Right lobe of liver (tissue), 6 donors: ENCODE results near the gene RAVER2. TPM values are rescaled to one million over a fixed set of nuclear protein-coding genes. Genes with fewer than 3 reads are reported as not detected.
A peak's percentile ranks its signal among the peaks of the same experiment; 100 is the strongest.
"Not testable (repeated sequence)": the region's sequence is repeated elsewhere in the genome, so short reads cannot be mapped to it uniquely, and the experiment has no call there.

Experiments used
- ATAC-seq, 4 donors: fragments of 200-7000 bp; cut with Tn5 transposase; one replicate each; pipeline ENCODE4 v1.9.1; 2020; ENCODE audit warnings: mild to moderate bottlenecking in 4 of 4, moderate library complexity in 4 of 4
- DNase-seq, 3 donors: peaks; one replicate each; pipeline ENCODE4 v3.0.0-alpha.2; 2020
- H3K27ac ChIP-seq, 3 donors: fragments of 200-600 bp; one replicate each; pipeline ENCODE4 v1.8.0; 2022
- H3K27me3 ChIP-seq, 2 donors: fragments of 200-600 bp; one replicate each; pipeline ENCODE4 v1.8.0; 2022
- H3K36me3 ChIP-seq, 4 donors: fragments of 200-600 bp; sonication (generic) in 1 of 4; one replicate each; pipeline versions ENCODE4 v1.5.1 to v1.8.0; 2017 to 2022; ENCODE audit warnings: control low read depth in 1 of 4
- H3K4me1 ChIP-seq, 4 donors: fragments of 200-600 bp; sonication (generic) in 1 of 4; one replicate each; pipeline versions ENCODE4 v1.5.1 to v1.8.0; 2017 to 2022; ENCODE audit warnings: control low read depth in 1 of 4
- H3K4me3 ChIP-seq, 3 donors: fragments of 200-600 bp; one replicate each; pipeline ENCODE4 v1.8.0; 2022
- H3K9me3 ChIP-seq, 4 donors: fragments of 200-600 bp; sonication (generic) in 1 of 4; one replicate each; pipeline versions ENCODE4 v1.5.1 to v1.8.0; 2017 to 2022; ENCODE audit warnings: control low read depth in 1 of 4
- CTCF ChIP-seq, 4 donors: fragments of 200-600 bp in 3 of 4; fragments of 450-650 bp in 1 of 4; IDR thresholded peaks; one replicate each; pipeline versions ENCODE4 v1.5.1 to v1.8.0; 2016 to 2022; ENCODE audit warnings: antibody characterized with exemption in 4 of 4, mild to moderate bottlenecking in 2 of 4
- POLR2A ChIP-seq: fragments of 450-650 bp; IDR thresholded peaks from one replicate; pipeline ENCODE4 v1.6.1; 2017; ENCODE audit warnings: antibody characterized with exemption, mild to moderate bottlenecking
- WGBS: methylation state at CpG from one replicate; pipeline ENCODE4 v1.1.6; 2018; ENCODE audit warnings: low coverage, low lambda C conversion rate; ENCODE audit not compliant: insufficient coverage; ENCODE audit errors: missing lambda C conversion rate; 5-methylcytosine and 5-hydroxymethylcytosine counted together
- intact Hi-C, 2 donors: fragments of 100-400 bp; cut with DNase I; formaldehyde crosslinking; loops; one replicate each; pipeline versions ENCODE4 v1.11.2 to v1.14.1; 2022
- total RNA-seq, 6 experiments: library from RNA; depleted of rRNA in 2 of 6; stranded (reverse); fragments of >200 nt in 2 of 6; fragmentation: NEBNext Ultra II Directional in 3 of 6; extraction: Animal tissue kit (Norgen Biotek cat#: 25700) in 3 of 6; gene quantifications; one replicate each; pipeline versions ENCODE4 v1.1.0 to v1.2.4, GENCODE V29; 2016 to 2023
- donor health status: DM: no; HTN: yes; CAD: no.
- donor health status: DM: no; HTN: no; CAD: no.
- donor health status: DM: no; HTN: no; CAD: no.
- donor health status: DM: no; HTN: yes; CAD: no.
- donor health status: DM: no; HTN: yes; CAD: no.

Gene RAVER2
- total RNA-seq, 6 experiments from 2014 or later = 0.51 to 0.91 (median 0.77) TPM

DNA sequence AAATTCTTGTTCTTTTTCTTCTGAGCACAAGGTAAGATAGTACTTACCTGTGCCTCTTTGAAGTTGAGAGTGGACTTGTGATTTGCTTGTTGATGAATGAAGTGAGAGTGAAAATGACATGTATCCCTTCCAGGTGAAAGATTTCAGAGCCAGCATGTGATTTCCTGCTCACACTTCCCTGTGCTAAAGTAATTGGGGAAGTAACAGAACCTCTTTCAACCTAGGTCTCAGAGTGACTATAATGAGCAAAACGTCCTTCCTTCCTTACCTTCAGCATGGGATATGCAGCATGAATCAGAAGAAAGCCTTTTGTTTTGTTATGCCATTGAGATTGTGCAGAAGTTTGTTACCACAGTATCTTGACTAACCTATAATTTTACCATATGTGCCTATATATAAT is 24.6 kb downstream of the RAVER2 start:
- no peaks in the 10 kb centered on the region for H3K27me3 ChIP-seq
- ATAC-seq (no peak), DNase-seq (no peak)
- H3K4me1 ChIP-seq = no peaks in the 10 kb centered on the region
- intact Hi-C loops = no loop called here
- no peak overlapping the region for H3K4me3 ChIP-seq
- no peaks in the 10 kb centered on the region for H3K9me3 ChIP-seq
- TF ChIP-seq CTCF (IDR thresholded peaks at IDR 0.05) (no peak), POLR2A (no peak)
- 11% methylated on average over 1 of the region's 1 CpG for WGBS
- no peaks in the 10 kb centered on the region for H3K36me3 ChIP-seq
- no peak overlapping the region for H3K27ac ChIP-seq

GRCh38 chr1:64769971-64770370 is 25.1 kb downstream of the RAVER2 start:
- intact Hi-C loops = no loop called here
- Histone ChIP-seq H3K9me3 (no peaks in the 10 kb centered on the region), H3K4me3 (no peak overlapping the region), H3K27ac (no peak overlapping the region), H3K36me3 (no peaks in the 10 kb centered on the region), H3K4me1 (no peaks in the 10 kb centered on the region), H3K27me3 (no peaks in the 10 kb centered on the region)
- 76% methylated on average over 2 of the region's 2 CpGs for WGBS
- TF ChIP-seq CTCF (IDR thresholded peaks at IDR 0.05) = no peak
- DNase-seq = no peak
- no peak for ATAC-seq

DNA sequence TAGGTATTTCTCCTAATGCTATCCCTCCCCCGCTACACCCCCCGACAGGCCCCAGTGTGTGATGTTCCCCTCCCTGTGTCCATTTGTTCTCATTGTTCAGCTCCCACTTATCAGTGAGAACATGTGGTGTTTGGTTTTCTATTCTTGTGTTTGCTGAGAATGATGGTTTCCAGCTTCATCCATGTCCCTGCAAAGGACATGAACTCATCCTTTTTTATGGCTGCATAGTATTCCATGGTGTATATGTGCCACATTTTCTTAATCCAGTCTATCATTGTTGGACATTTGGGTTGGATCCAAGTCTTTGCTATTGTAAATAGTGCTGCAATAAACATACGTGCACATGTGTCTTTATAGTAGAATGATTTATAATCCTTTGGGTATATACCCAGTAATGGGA is 28.4 kb downstream of the RAVER2 start:
- H3K27me3 ChIP-seq, H3K9me3 ChIP-seq, H3K4me1 ChIP-seq, H3K4me3 ChIP-seq, intact Hi-C loops, DNase-seq, ATAC-seq, H3K27ac ChIP-seq, H3K36me3 ChIP-seq: not testable (repeated sequence)
- WGBS = 95% methylated on average over 3 of the region's 3 CpGs

DNA sequence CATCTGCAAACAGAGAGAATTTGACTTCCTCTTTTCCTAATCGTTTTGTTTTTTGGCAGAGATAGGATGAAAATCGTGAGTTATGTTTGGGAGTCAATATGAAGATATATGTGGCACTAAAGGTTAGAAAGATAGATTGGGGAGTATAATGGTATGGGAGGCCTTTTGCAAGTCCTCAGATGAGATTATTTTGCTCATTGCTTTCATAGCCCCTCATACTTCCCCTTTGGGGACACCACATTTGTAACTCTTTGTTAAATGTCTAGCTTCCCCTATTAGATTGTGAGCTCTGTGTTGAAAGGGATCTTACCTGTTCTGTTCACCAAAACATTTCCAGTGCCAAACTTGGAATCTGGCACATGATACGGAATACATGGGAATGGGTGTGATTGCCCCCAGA is 30.2 kb downstream of the RAVER2 start:
- H3K4me3 ChIP-seq = no peak overlapping the region
- intact Hi-C loops = no loop called here
- DNase-seq = no peak

DNA sequence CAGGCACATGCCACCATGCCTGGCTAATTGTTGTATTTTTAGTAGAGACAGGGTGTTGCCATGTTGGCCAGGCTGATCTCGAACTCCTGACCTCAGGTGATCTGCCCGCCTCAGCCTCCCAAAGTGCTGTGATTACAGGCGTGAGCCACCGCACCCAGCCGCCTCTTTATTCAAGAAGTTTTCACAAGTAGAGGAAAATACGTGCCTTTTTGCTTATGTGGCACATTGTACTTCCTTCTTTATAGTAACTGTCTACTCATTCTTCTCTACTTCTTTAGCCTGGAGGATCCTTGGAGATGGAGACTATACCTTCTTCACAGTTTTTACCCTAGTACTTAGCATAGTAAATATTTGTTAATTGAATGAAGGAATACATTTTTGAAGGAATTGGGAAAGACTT is 37.2 kb downstream of the RAVER2 start:
- H3K27ac ChIP-seq, H3K4me3 ChIP-seq, DNase-seq, H3K4me1 ChIP-seq, intact Hi-C loops, H3K27me3 ChIP-seq, H3K9me3 ChIP-seq, H3K36me3 ChIP-seq: not testable (repeated sequence)
- ATAC-seq = peak in 1 of 4 donors; percentile 19
- WGBS = 79% methylated on average over 6 of the region's 6 CpGs

More for the DNA sequence above, 30.2 kb downstream of the RAVER2 start:
- 61% methylated on average over 3 of the region's 3 CpGs for WGBS
- ATAC-seq = no peak
- Histone ChIP-seq H3K9me3 (no peaks in the 10 kb centered on the region), H3K27ac (no peak overlapping the region), H3K27me3 (no peaks in the 10 kb centered on the region), H3K36me3 (no peaks in the 10 kb centered on the region), H3K4me1 (no peaks in the 10 kb centered on the region)
- TF ChIP-seq CTCF (IDR thresholded peaks at IDR 0.05) = no peak
- no peak for TF ChIP-seq POLR2A

GRCh38 chr1:64782848-64783247 is 38.0 kb downstream of the RAVER2 start:
- H3K36me3 ChIP-seq, H3K27me3 ChIP-seq, H3K9me3 ChIP-seq, H3K4me3 ChIP-seq, DNase-seq, ATAC-seq, H3K27ac ChIP-seq, intact Hi-C loops, H3K4me1 ChIP-seq: not testable (repeated sequence)
- 85% methylated on average over 5 of the region's 5 CpGs for WGBS
